NAMALWA (cell line): ENCODE results near the gene DND1.
"Not testable (repeated sequence)": the region's sequence is repeated elsewhere in the genome, so short reads cannot be mapped to it uniquely, and the experiment has no call there.

Experiments used
- DNase-seq: peaks from one replicate; pipeline ENCODE4 v3.0.0-alpha.2; 2015; ENCODE audit warnings: low spot score

The DND1 gene

GRCh38 chr5:140630292-140631035, 42.9 kb downstream of the DND1 start:
- DNase-seq = no peak

- DNase-seq = no peak
Observed at GRCh38 chr5:140628711-140629110, 44.7 kb downstream of the DND1 start.

GRCh38 chr5:140627972-140628371, 45.4 kb downstream of the DND1 start:
- DNase-seq = no peak

GRCh38 chr5:140624886-140625285, 48.5 kb downstream of the DND1 start:
- DNase-seq = not testable (repeated sequence)

DNA sequence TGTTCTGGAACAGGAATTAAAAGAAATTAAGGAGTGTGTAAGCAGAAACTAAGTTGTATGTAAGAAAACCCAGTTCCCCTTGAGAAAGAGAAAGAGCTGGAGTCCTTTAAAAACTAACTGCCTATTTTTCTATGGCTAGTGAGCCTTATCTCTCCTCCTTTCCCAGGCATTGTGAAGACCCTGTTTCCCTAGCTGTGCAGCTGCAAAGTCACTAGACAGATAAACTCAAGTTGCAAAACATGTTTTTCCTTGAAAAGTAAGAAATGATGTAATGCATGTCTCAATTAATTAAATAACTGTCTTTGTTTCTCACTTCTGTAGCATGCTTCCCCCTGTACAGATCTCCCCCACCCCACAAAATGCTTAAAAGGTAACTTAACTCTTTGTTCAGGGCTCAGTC, 50.3 kb downstream of the DND1 start:
- not testable (repeated sequence) for DNase-seq

GRCh38 chr5:140622301-140622700, 51.1 kb downstream of the DND1 start:
- DNase-seq = no peak
